ENCODE results near the gene HMCN2. TPM values are rescaled to one million over a fixed set of nuclear protein-coding genes. Genes with fewer than 3 reads are reported as not detected.

Gene HMCN2
- total RNA-seq, 6 experiments from 2014 or later, result 0.31 to 2.0 (median 1.1) TPM

DNA sequence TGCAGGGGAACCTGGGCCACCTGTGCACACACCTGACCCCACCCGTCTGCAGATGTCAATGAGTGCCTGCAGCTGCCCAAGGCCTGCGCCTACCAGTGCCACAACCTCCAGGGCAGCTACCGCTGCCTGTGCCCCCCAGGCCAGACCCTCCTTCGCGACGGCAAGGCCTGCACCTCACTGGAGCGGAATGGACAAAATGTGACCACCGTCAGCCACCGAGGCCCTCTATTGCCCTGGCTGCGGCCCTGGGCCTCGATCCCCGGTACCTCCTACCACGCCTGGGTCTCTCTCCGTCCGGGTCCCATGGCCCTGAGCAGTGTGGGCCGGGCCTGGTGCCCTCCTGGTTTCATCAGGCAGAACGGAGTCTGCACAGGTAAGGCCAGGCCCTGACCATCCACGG, 164.7 kb downstream of the HMCN2 start:
- 100% methylated on average over 1 of the region's 18 CpGs for WGBS (ENCODE audit: insufficient coverage, low coverage, low lambda C conversion rate, missing lambda C conversion rate)
- DNase-seq (no peak), ATAC-seq (no peak)
- intact Hi-C loops (cut with DNase I), result no loop called here
- TF ChIP-seq, protein P1, sequence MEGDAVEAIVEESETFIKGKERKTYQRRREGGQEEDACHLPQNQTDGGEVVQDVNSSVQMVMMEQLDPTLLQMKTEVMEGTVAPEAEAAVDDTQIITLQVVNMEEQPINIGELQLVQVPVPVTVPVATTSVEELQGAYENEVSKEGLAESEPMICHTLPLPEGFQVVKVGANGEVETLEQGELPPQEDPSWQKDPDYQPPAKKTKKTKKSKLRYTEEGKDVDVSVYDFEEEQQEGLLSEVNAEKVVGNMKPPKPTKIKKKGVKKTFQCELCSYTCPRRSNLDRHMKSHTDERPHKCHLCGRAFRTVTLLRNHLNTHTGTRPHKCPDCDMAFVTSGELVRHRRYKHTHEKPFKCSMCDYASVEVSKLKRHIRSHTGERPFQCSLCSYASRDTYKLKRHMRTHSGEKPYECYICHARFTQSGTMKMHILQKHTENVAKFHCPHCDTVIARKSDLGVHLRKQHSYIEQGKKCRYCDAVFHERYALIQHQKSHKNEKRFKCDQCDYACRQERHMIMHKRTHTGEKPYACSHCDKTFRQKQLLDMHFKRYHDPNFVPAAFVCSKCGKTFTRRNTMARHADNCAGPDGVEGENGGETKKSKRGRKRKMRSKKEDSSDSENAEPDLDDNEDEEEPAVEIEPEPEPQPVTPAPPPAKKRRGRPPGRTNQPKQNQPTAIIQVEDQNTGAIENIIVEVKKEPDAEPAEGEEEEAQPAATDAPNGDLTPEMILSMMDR (IDR thresholded peaks at IDR 0.05), result no peak
- TF ChIP-seq POLR2A (IDR thresholded peaks at IDR 0.05), result no peak
- Histone ChIP-seq H3K36me3 (no peaks in the 10 kb centered on the region), H3K4me1 (peaks cover 0 to 20% (median 0%) of the 10 kb centered on the region in 4 donors), H3K27me3 (no peaks in the 10 kb centered on the region), H3K4me3 (no peak overlapping the region), H3K9me3 (no peaks in the 10 kb centered on the region), H3K27ac (no peak overlapping the region)

DNA sequence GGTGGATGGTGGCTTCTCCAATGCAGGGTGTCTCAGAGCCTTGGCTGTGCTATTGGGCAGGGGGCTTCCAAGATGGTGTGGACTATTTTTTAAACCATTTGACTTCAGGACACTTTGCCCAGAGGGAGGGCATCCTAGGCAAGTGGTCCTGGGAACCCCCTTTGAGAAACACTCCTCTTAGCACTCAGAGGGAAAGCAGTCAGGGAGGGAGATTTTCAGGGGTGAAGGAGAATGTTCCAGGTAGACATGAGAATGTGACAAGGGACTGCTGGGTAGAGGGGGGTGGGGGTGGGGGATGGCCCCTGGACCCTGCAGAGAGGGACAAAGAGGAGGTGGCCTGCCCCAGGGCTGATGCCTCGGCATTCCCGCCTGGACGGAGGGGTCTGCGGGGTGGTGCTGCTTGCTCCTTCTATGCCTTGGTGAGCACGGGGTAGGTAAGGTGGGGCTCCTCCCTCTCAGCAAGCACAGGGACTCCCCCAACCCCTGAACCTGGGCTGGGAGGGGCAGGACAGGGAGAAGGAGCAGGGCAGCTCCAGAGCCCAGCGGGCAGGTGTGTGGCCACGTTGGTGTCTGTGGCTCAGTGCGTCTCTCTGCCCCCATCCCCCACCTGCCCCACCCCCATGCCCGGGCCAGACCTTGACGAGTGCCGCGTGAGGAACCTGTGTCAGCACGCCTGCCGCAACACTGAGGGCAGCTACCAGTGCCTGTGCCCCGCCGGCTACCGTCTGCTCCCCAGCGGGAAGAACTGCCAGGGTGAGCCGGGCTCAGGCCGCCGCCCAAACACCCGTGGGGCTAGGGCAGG, 165.4 kb downstream of the HMCN2 start:
- H3K27ac ChIP-seq, result no peak overlapping the region
- peaks cover 0 to 20% (median 0%) of the 10 kb centered on the region in 4 donors for H3K4me1 ChIP-seq
- H3K36me3 ChIP-seq, result no peaks in the 10 kb centered on the region
- no peaks in the 10 kb centered on the region for H3K9me3 ChIP-seq
- no peak overlapping the region for H3K4me3 ChIP-seq
- no peak for TF ChIP-seq POLR2A (IDR thresholded peaks at IDR 0.05)
- TF ChIP-seq, protein P1 (IDR thresholded peaks at IDR 0.05), result no peak
- ATAC-seq (no peak), DNase-seq (no peak)
- no peaks in the 10 kb centered on the region for H3K27me3 ChIP-seq
- WGBS (ENCODE audit: insufficient coverage, low coverage, low lambda C conversion rate, missing lambda C conversion rate), result no CpG with 5 or more reads among the region's 22 CpGs
- intact Hi-C loops (cut with DNase I), result no loop called here

DNA sequence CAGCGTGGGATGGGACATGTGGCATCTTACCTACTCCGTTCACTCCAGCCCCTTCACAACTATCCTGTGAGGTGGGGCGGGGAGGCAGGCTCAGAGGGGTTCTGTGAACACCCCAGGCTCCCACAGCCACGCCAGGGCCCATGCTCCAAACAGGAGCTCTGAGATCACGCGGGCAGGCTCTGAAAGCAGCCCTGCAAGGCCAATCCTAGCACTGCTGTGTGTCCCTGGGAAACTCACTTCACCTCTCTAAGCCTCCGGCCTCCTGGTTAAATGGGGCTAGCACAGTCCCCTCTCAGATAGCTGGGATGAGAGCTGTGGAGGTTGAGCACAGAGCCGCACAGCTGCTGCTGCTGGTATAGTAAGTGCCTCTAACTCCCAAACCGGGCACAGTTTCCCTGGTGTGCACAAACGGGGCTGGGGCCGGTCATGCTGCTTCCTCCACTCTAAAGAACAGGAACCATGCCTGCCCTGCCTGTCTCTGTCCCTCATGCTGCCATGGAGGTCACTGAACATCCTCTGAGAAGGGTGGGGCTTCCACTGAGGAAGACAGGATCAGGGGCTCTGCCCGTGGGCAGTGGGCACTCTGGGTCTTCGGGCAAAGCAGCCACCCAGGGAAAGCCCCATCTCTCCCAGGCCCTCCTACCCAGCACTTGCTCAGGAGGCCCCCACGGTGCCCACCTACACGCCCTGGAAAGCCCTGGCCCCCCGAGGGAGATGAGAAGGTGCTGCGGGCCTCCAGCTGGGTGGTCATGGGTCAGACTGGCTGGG, 166.2 kb downstream of the HMCN2 start:
- Histone ChIP-seq H3K27me3 (no peaks in the 10 kb centered on the region), H3K27ac (peak overlapping the region in 1 of 3 donors; percentile 100), H3K4me3 (peak overlapping the region in 1 of 3 donors; percentile 66), H3K4me1 (peaks cover 0 to 24% (median 0%) of the 10 kb centered on the region in 4 donors), H3K9me3 (no peaks in the 10 kb centered on the region), H3K36me3 (no peaks in the 10 kb centered on the region)
- TF ChIP-seq POLR2A (IDR thresholded peaks at IDR 0.05), result no peak
- TF ChIP-seq, protein P1 (IDR thresholded peaks at IDR 0.05), result no peak
- no peak for ATAC-seq
- DNase-seq, result peak in 1 of 3 donors; percentile 56
- intact Hi-C loops (cut with DNase I), result no loop called here
- WGBS (ENCODE audit: insufficient coverage, low coverage, low lambda C conversion rate, missing lambda C conversion rate), result no CpG with 5 or more reads among the region's 17 CpGs

DNA sequence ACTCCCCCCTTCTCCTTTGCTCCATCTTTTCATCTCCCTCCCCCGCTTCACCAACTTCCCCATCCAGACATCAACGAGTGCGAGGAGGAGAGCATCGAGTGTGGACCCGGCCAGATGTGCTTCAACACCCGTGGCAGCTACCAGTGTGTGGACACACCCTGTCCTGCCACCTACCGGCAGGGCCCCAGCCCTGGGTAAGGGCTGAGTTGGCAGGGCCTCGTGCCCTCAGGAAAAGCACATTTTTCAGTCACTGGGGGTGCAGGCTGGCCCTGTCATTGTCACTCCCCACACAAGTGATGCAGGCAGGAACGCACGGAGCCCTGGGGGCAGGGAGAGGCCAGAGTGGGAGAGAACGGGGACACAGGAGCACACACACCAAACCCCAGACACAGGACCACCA, 166.8 kb downstream of the HMCN2 start:
- peaks cover 0 to 29% (median 0%) of the 10 kb centered on the region in 4 donors for H3K4me1 ChIP-seq
- no peak for TF ChIP-seq POLR2A (IDR thresholded peaks at IDR 0.05)
- TF ChIP-seq, protein P1 (IDR thresholded peaks at IDR 0.05), result peak; percentile 32 to 62 (median 45)
- H3K4me3 ChIP-seq, result peak overlapping the region; percentile 44 to 66 (median 64)
- peak overlapping the region in 2 of 3 donors; percentile 91 to 100 for H3K27ac ChIP-seq
- no peaks in the 10 kb centered on the region for H3K36me3 ChIP-seq
- DNase-seq (peak; percentile 58 to 75 (median 72)), ATAC-seq (peak; percentile 35 to 53 (median 50))
- H3K9me3 ChIP-seq, result no peaks in the 10 kb centered on the region
- intact Hi-C loops (cut with DNase I), result no loop called here
- WGBS (ENCODE audit: insufficient coverage, low coverage, low lambda C conversion rate, missing lambda C conversion rate), result 37% methylated on average over 8 of the region's 11 CpGs
- no peaks in the 10 kb centered on the region for H3K27me3 ChIP-seq

Measured in right lobe of liver (tissue), 6 donors.